HG02798 (cell line): Measurements from ENCODE around the gene PDS5A.
A peak's percentile ranks its signal among the peaks of the same experiment; 100 is the strongest.
"Not testable (repeated sequence)": the region's sequence is repeated elsewhere in the genome, so short reads cannot be mapped to it uniquely, and the experiment has no call there.

Experiments
- ATAC-seq: cut with Tn5 transposase; IDR thresholded peaks from one replicate; pipeline ENCODE4 v1.9.1; 2021; ENCODE audit warnings: mild to moderate bottlenecking; ENCODE audit not compliant: unreplicated experiment, poor library complexity

Gene PDS5A

GRCh38 chr4:39963656-39964055 is 14.1 kb downstream of the PDS5A start:
- no peak for ATAC-seq

- ATAC-seq, result no peak
Measured at GRCh38 chr4:39961311-39961877, 16.3 kb downstream of the PDS5A start.

DNA sequence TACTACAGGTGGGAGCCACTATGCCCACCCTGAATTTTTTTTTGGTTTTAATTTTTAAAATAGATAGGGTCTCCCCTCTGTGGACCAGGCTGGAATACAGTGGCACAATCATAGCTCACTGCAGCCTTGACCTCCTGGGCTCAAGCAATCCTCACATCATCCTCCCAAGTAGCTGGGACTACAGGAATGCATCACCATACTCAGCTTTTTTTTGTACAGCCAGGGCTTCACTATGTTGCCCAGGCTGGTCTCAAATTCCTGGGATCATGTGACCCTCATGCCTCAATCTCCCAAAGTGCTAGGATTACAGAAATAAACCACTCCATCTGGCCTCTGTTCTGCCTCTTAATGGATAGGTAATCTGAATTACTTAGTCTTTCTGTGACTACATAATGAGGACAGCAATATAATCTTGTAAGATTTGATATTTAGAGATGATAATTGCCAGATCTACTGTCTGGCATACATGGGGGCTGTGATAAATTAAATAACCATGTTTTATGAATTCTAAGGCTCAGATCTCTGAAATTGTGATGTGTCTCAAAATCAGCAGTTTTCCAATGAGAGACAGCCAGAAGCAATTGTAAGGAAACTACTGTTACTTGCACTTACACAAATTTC is 26.7 kb downstream of the PDS5A start:
- no peak for ATAC-seq

- ATAC-seq, result no peak
Measured at GRCh38 chr4:39947963-39948362, 29.7 kb downstream of the PDS5A start.

GRCh38 chr4:39947417-39947816 is 30.3 kb downstream of the PDS5A start:
- ATAC-seq, result no peak

GRCh38 chr4:39944245-39944644 is 33.5 kb downstream of the PDS5A start:
- ATAC-seq, result not testable (repeated sequence)

GRCh38 chr4:39942507-39942906 is 35.2 kb downstream of the PDS5A start:
- no peak for ATAC-seq

GRCh38 chr4:39941682-39942217 is 36.0 kb downstream of the PDS5A start:
- no peak for ATAC-seq

GRCh38 chr4:39937683-39938268 is 39.9 kb downstream of the PDS5A start:
- peak; percentile 40 for ATAC-seq

GRCh38 chr4:39936565-39937418 is 40.9 kb downstream of the PDS5A start:
- ATAC-seq, result no peak

- ATAC-seq, result no peak
Measured at GRCh38 chr4:39933671-39934590, 43.8 kb downstream of the PDS5A start.

DNA sequence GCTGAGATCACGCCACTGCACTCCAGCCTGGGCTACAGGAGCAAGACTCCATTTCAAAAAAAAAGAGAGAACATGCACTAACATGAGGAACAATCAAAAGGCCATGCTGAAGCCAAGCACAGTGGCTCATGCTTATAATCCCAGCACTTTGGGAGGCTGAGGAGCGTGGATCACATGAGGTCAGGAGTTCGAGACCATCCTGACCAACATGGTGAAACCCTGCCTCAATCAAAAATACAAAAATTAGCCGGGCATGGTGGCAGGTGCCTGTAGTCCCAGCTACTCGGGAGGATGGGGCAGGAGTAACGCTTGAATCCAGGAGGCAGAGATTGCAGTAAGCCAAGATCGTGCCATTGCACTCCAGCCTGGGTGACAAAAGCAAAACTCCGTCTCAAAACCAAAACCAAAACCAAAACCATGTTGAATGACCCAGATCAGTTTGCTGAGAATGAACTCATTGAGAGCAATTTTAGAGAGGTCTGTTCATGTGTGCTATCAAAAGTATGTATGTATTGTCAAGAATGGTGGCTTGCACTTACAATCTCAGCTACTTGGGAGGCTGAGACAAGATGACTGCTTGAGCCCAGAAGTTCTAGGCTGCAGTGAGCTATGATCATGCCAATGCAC is 44.8 kb downstream of the PDS5A start:
- ATAC-seq, result peak; percentile 43

DNA sequence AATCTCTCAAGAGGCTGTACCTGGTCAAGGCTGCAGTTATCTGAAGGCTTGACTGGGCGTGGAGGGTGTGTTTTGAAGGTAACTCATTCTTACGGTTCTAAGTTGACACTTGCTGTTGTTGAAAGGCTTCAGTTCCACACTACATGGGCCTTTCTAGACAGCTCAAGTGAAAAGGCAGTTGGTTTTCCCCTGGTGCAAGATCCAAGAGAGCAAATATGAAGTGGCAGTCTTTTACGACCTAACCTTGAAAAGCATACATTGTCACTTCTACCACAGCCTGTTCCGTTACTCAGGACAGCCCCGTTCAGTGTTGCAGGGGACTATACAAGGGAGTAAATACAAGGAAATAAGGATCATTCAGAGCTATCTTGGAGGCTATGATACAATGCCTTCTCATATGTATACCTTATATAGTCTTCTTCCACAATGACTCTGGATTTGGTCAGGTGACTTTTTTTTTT is 46.2 kb downstream of the PDS5A start:
- ATAC-seq, result peak; percentile 65

DNA sequence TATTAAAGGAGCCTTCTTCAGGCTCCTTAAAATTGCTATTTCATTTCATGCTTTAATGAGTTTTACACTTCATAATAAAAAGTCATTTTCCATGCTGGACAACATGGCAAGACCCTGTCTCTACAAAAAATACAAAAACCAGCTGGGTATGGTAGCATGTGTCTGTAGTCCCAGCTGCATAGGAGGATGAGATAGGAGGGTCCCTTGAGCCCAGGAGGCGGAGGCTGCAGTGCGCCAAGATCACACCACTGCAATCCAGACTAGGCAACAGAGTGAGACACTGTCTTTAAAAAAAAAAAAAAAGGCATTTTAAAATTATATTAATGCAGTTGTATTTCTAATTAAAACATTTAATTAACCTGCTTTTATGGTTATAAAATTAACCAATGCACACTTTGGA is 49.2 kb downstream of the PDS5A start:
- no peak for ATAC-seq

DNA sequence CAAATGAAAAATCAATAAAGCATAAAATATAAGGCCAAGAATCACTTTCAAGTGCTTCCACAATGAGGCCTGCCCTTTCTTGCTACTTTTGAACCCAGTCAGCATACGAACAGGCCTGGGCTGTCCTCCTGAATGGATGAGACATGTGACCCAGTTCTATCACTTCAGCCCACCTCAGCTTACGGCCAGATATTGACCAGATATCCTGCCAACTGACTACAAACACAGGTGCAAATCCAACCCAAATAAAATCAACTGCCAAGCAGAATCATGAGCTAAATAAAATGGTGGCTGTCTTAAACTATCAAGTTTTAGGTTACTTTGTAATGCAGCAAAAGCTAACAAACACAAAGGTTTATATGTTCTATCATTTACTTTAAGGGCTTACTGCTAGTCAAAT is 53.7 kb downstream of the PDS5A start:
- no peak for ATAC-seq

- ATAC-seq, result no peak
Measured at GRCh38 chr4:39922399-39922798, 55.3 kb downstream of the PDS5A start.

DNA sequence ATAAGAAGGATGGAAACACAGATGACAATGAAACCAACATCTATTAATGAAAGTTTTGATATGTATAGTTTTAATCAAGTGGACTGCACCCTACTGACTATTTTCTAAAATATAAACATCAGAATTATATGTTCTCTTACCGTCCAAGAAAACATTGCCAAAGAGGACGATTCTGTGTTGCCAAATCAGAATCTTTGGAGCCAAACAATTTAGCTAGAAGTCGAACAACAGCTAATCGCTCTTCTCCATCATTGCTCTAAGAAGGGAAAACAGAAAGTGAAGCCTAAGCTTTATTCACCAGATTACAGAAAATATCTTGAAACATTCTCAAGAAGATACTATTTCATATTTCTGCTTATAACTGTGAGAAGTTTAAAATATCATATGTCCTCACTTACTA is 64.2 kb downstream of the PDS5A start:
- no peak for ATAC-seq

GRCh38 chr4:39910064-39910463 is 67.6 kb downstream of the PDS5A start:
- no peak for ATAC-seq

DNA sequence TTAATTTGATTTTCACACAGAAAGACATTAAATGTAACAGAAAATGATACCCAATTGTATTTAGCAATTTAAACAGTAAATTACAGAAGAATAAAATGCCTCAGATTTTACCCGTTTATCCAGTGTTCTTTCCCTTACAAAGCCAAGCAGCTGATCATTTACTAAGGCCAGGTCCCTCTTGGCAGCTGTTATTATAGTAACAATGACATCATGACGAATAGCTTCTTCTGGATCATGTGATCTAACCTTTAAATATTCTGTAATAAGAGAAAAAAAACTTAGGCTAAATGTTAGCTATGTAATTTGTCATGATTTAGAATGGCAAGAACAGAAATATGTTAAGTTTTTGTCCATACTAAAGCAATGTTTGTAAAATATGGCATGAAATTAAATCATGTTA is 69.4 kb downstream of the PDS5A start:
- no peak for ATAC-seq
